H9 (cell line): ENCODE results near the gene DOCK9. TPM values are rescaled to one million over a fixed set of nuclear protein-coding genes. Genes with fewer than 3 reads are reported as not detected.
A peak's percentile ranks its signal among the peaks of the same experiment; 100 is the strongest.

Experiments
- DNase-seq: peaks from one replicate; pipeline ENCODE4 v3.0.0-alpha.2; 2017
- H2AFZ ChIP-seq: one replicate; pipeline ENCODE4 v1.6.1; 2013; ENCODE audit warnings: mild to moderate bottlenecking, low read length, control low read depth, moderate library complexity
- H2AK5ac ChIP-seq: 2 replicates; pipeline ENCODE4 v1.6.1; 2013; ENCODE audit warnings: low read length, control low read depth, mixed read lengths; ENCODE audit not compliant: insufficient read length
- H2BK120ac ChIP-seq: one replicate; pipeline ENCODE4 v1.6.1; 2013; ENCODE audit warnings: low read depth, mild to moderate bottlenecking, low read length, control low read depth, inconsistent platforms; ENCODE audit not compliant: poor library complexity, severe bottlenecking
- H2BK12ac ChIP-seq: 2 replicates; pipeline ENCODE4 v1.6.1; 2013; ENCODE audit warnings: low read length, control low read depth, mixed read lengths, low read depth; ENCODE audit not compliant: insufficient read length
- H2BK15ac ChIP-seq: 2 replicates; pipeline ENCODE4 v1.6.1; 2013; ENCODE audit warnings: low read depth, low read length, control low read depth
- H2BK20ac ChIP-seq: one replicate; pipeline ENCODE4 v1.6.1; 2013; ENCODE audit warnings: low read depth, mild to moderate bottlenecking, low read length, control low read depth, inconsistent platforms; ENCODE audit not compliant: poor library complexity, severe bottlenecking
- H2BK5ac ChIP-seq: 2 replicates; pipeline ENCODE4 v1.6.1; 2013; ENCODE audit warnings: low read length, control low read depth, mixed read lengths; ENCODE audit not compliant: insufficient read length
- H3K14ac ChIP-seq: 2 replicates; pipeline ENCODE4 v1.6.1; 2013; ENCODE audit warnings: low read length, control low read depth; ENCODE audit not compliant: insufficient read depth
- H3K18ac ChIP-seq: 2 replicates; pipeline ENCODE4 v1.6.1; 2013; ENCODE audit warnings: low read depth, mild to moderate bottlenecking, mixed read lengths, low read length, control low read depth; ENCODE audit not compliant: insufficient read length
- H3K23ac ChIP-seq: 2 replicates; pipeline ENCODE4 v1.6.1; 2013; ENCODE audit warnings: low read length, control low read depth, mixed read lengths, low read depth; ENCODE audit not compliant: insufficient read length
- H3K23me2 ChIP-seq: 2 replicates; pipeline ENCODE4 v1.6.1; 2013; ENCODE audit warnings: low read depth, mild to moderate bottlenecking, mixed read lengths, low read length, control low read depth; ENCODE audit not compliant: insufficient read length, poor library complexity, severe bottlenecking
- H3K27ac ChIP-seq: 2 replicates; pipeline ENCODE4 v1.5.1; 2013; ENCODE audit warnings: low read length, control low read depth, mixed read lengths, low read depth; ENCODE audit not compliant: insufficient read length
- H3K27me3 ChIP-seq: 2 replicates; pipeline ENCODE4 v1.6.1; 2013; ENCODE audit warnings: low read length, control low read depth, inconsistent platforms; ENCODE audit not compliant: insufficient read depth
- H3K4ac ChIP-seq: 2 replicates; pipeline ENCODE4 v1.6.1; 2013; ENCODE audit warnings: low read depth, mild to moderate bottlenecking, control low read depth, inconsistent platforms, low read length, moderate library complexity
- H3K4me1 ChIP-seq: 2 replicates; pipeline ENCODE4 v1.6.1; 2013; ENCODE audit warnings: low read length, control low read depth, inconsistent platforms; ENCODE audit not compliant: insufficient read depth
- H3K4me2 ChIP-seq: 2 replicates; pipeline ENCODE4 v1.6.1; 2013; ENCODE audit warnings: low read length, control low read depth, mixed read lengths; ENCODE audit not compliant: insufficient read length, insufficient read depth
- H3K56ac ChIP-seq: 2 replicates; pipeline ENCODE4 v1.6.1; 2013; ENCODE audit warnings: low read depth, mild to moderate bottlenecking, mixed read lengths, low read length, control low read depth; ENCODE audit not compliant: insufficient read length
- H3K79me1 ChIP-seq: 2 replicates; pipeline ENCODE4 v1.6.1; 2013; ENCODE audit warnings: low read depth, mild to moderate bottlenecking, moderate library complexity, low read length, control low read depth, inconsistent platforms; ENCODE audit not compliant: insufficient read depth, poor library complexity, severe bottlenecking
- H3K79me2 ChIP-seq: 2 replicates; pipeline ENCODE4 v1.6.1; 2013; ENCODE audit warnings: low read length, control low read depth, inconsistent platforms; ENCODE audit not compliant: insufficient read depth
- H3K9ac ChIP-seq: 2 replicates; pipeline ENCODE4 v1.6.1; 2013; ENCODE audit warnings: low read length, control low read depth, mixed read lengths; ENCODE audit not compliant: insufficient read length; ENCODE audit errors: extremely low read depth
- H3K9me3 ChIP-seq: one replicate; pipeline ENCODE4 v1.6.1; 2013; ENCODE audit warnings: low read depth, low read length, inconsistent platforms; ENCODE audit not compliant: control insufficient read depth
- H3T11ph ChIP-seq: one replicate; pipeline ENCODE4 v1.6.1; 2013; ENCODE audit warnings: mild to moderate bottlenecking, low read length, control low read depth, inconsistent platforms
- H4K20me1 ChIP-seq: one replicate; pipeline ENCODE4 v1.6.1; 2013; ENCODE audit not compliant: control insufficient read depth, insufficient read length, insufficient read depth
- H4K5ac ChIP-seq: 2 replicates; pipeline ENCODE4 v1.6.1; 2013; ENCODE audit warnings: low read depth, mild to moderate bottlenecking, mixed read lengths, low read length, control low read depth; ENCODE audit not compliant: insufficient read length
- H4K8ac ChIP-seq: replicated peaks from 2 replicates; pipeline ENCODE4 v1.6.1; 2013; ENCODE audit warnings: low read length, control low read depth, mixed read lengths, low read depth; ENCODE audit not compliant: insufficient read length
- H4K91ac ChIP-seq: 2 replicates; pipeline ENCODE4 v1.6.1; 2013; ENCODE audit warnings: low read depth, mild to moderate bottlenecking, moderate library complexity, mixed read lengths, low read length, control low read depth; ENCODE audit not compliant: insufficient read length
- H3K27ac Mint-ChIP-seq, 3 experiments: 2 replicates in 2 of 3; 3 replicates in 1 of 3; pipeline ENCODE4 v1.8.0; 2020 to 2021; ENCODE audit warnings: mixed read lengths in 3 of 3, mild to moderate bottlenecking in 1 of 3, moderate library complexity in 1 of 3
- H3K27me3 Mint-ChIP-seq: 2 replicates; pipeline ENCODE4 v1.8.0; 2021; ENCODE audit warnings: low read depth, mild to moderate bottlenecking, moderate library complexity, mixed read lengths
- H3K36me3 Mint-ChIP-seq, 3 experiments: 2 replicates in 2 of 3; 3 replicates in 1 of 3; pipeline ENCODE4 v1.8.0; 2020 to 2021; ENCODE audit warnings: low read depth in 3 of 3, mixed read lengths in 3 of 3; ENCODE audit not compliant: insufficient read depth in 1 of 3
- H3K4me1 Mint-ChIP-seq, 2 experiments: 2 replicates each; pipeline ENCODE4 v1.8.0; 2020; ENCODE audit warnings: mixed read lengths in 2 of 2
- H3K4me3 Mint-ChIP-seq, 2 experiments: 2 replicates in 1 of 2; 3 replicates in 1 of 2; pipeline ENCODE4 v1.8.0; 2020 to 2021; ENCODE audit warnings: mild to moderate bottlenecking in 2 of 2, mixed read lengths in 2 of 2, moderate library complexity in 1 of 2
- H3K9me3 Mint-ChIP-seq, 2 experiments: 2 replicates in 1 of 2; 3 replicates in 1 of 2; pipeline ENCODE4 v1.8.0; 2020; ENCODE audit warnings: mild to moderate bottlenecking in 2 of 2, mixed read lengths in 2 of 2, moderate library complexity in 1 of 2
- CTCF ChIP-seq: fragments of 200-600 bp; sonication (generic); conservative IDR thresholded peaks from 3 replicates; pipeline ENCODE4 v1.8.0; 2021; ENCODE audit warnings: antibody characterized with exemption, mild to moderate bottlenecking
- WGBS: extraction: QIAGEN DNeasy Blood & Tissue Kit; methylation state at CpG from one replicate; pipeline ENCODE4 v1.1.7; 2013; ENCODE audit warnings: missing lambda C conversion rate, low lambda C conversion rate, mixed read lengths; ENCODE audit not compliant: insufficient read length; ENCODE audit errors: extremely low coverage; 5-methylcytosine and 5-hydroxymethylcytosine counted together
- total RNA-seq: library from RNA; stranded (reverse); gene quantifications from 2 replicates; pipeline ENCODE4 v1.2.1, GENCODE V29; 2021

Gene DOCK9
- total RNA-seq, 1 experiment from 2014 or later: 23.0 TPM

GRCh38 chr13:98978280-98978679, 416 bp upstream of the DOCK9 start:
- Histone ChIP-seq H3K56ac (no peak overlapping the region), H3K79me1 (no peaks in the 10 kb centered on the region), H2BK20ac (no peak overlapping the region), H3K9me3 (no peaks in the 10 kb centered on the region), H3K23ac (no peak overlapping the region), H3K23me2 (no peaks in the 10 kb centered on the region), H2AK5ac (no peak overlapping the region), H3K9ac (no peak overlapping the region), H3K14ac (no peak overlapping the region), H3K4me2 (no peak overlapping the region), H4K8ac (no peak overlapping the region), H3K18ac (no peak overlapping the region), H3K27ac (no peak overlapping the region), H3K4ac (no peak overlapping the region), H3K4me1 (peaks cover 9% of the 10 kb centered on the region; the same call in 1 of the 2 replicates), H3T11ph (no peak overlapping the region), H4K5ac (no peak overlapping the region), H2BK12ac (no peak overlapping the region), H2BK15ac (no peak overlapping the region), H2AFZ (no peak overlapping the region), H2BK5ac (no peak overlapping the region), H2BK120ac (no peak overlapping the region), H3K79me2 (no peaks in the 10 kb centered on the region), H3K27me3 (no peaks in the 10 kb centered on the region), H4K91ac (no peak overlapping the region), H4K20me1 (no peaks in the 10 kb centered on the region)
- no peak for DNase-seq
- WGBS: no CpG with 5 or more reads among the region's 3 CpGs
- Mint-ChIP-seq H3K4me3 (no peak overlapping the region), H3K9me3 (no peaks in the 10 kb centered on the region), H3K27me3 (no peaks in the 10 kb centered on the region), H3K27ac (peak overlapping the region in 1 of 3 experiments; percentile 4; a peak in 1 of 7 replicates), H3K36me3 (no peaks in the 10 kb centered on the region), H3K4me1 (peaks cover 29 to 36% of the 10 kb centered on the region in 2 experiments)
- TF ChIP-seq CTCF: no peak
